ENCODE results near the gene BNIPL. TPM values are rescaled to one million over a fixed set of nuclear protein-coding genes. Genes with fewer than 3 reads are reported as not detected.

The BNIPL gene
- total and polyA plus RNA-seq, 2 of the 13 experiments (the other 11 are each of a cell fraction or from before 2014, with no cell fraction given): 0.40 to 1.1 TPM

GRCh38 chr1:150992626-150993025 lies 43.8 kb upstream of the BNIPL start (continued):
- no peak for TF ChIP-seq PAF1 (CRISPR knock-in tag; IDR thresholded peaks at IDR 0.05)

GRCh38 chr1:150994248-150994647 lies 42.1 kb upstream of the BNIPL start:
- FAIRE-seq: no peak
- Histone ChIP-seq H3K36me3 (replicated peaks in 1 of 2; ENCODE audit: control insufficient read depth in 1 of 2, insufficient read depth in 2 of 2, low read length in 2 of 2) (peaks cover 9 to 19% of the 10 kb centered on the region in 2 experiments; a peak in 4 of 5 replicates), H4K20me1 (ENCODE audit: insufficient read depth, low read length) (no peaks in the 10 kb centered on the region), H3K4me3 (replicated peaks in 1 of 3; ENCODE audit: insufficient read depth in 1 of 3, low read depth in 2 of 3, low read length in 3 of 3) (no peak overlapping the region), H3K9ac (ENCODE audit: insufficient read depth, low read depth, low read length) (no peak overlapping the region), H3K4me2 (ENCODE audit: low read depth, low read length) (no peak overlapping the region), H3K27me3 (ENCODE audit: control insufficient read depth in 1 of 2, insufficient read depth in 2 of 2, low read length in 2 of 2) (no peaks in the 10 kb centered on the region), H2AFZ (ENCODE audit: low read length) (no peak overlapping the region), H3K9me3 (ENCODE audit: low read length) (no peaks in the 10 kb centered on the region), H3K4me1 (ENCODE audit: insufficient read depth, low read length) (peaks cover 11% of the 10 kb centered on the region), H3K79me2 (ENCODE audit: insufficient read depth, low read length) (no peaks in the 10 kb centered on the region), H3K27ac (ENCODE audit: extremely low read length, insufficient read depth, low read length) (no peak overlapping the region)
- intact Hi-C loops (cut with micrococcal nuclease; ENCODE audit: unreplicated experiment): no loop called here
- POLR2A ChIA-PET: interaction anchor here (2.3 to 5.6 kb wide), 3 partner anchors 12 to 19 kb away, joined by 8 to 55 read pairs (median 50); partner anchors contain the start of genes ANXA9 and MINDY1
- ATAC-seq: no peak
- no peak for TF ChIP-seq RXRA (CRISPR knock-in tag; IDR thresholded peaks at IDR 0.05)
- TF ChIP-seq RBFOX2 (IDR thresholded peaks at IDR 0.05; ENCODE audit: low read depth, low read length): 0 out of 2 replicates have a peak, but pooled peaks have one; percentile 8
- CTCF ChIA-PET (ENCODE audit: low intra/inter-chr PET ratio, low total read pairs): no interaction called here
- WGBS (ENCODE audit: low lambda C conversion rate): 85% methylated on average over 3 of the region's 3 CpGs
- no TSS peak for BruUV-seq (replicated peaks)
- DNase-seq (ENCODE audit: low spot score): no peak
- in situ Hi-C loops (cut with HindIII; ENCODE audit: extremely low pct_ligation_motif_present, low pct_unique_long_range_greater_than_20kb): no loop called here

GRCh38 chr1:150995460-150995859 lies 40.9 kb upstream of the BNIPL start:
- ChIA-PET POLR2A (interaction anchor here (0.6 to 5.6 kb wide), 7 partner anchors 11 to 194 kb away, joined by 3 to 55 read pairs (median 6); partner anchors contain the start of genes ANXA9, MINDY1 and VPS72), CTCF (ENCODE audit: low intra/inter-chr PET ratio, low total read pairs) (interaction anchor here (2.0 kb wide), 1 partner anchor 16 kb away, joined by 24 read pairs; no protein-coding TSS in a partner anchor)
- BruUV-seq (replicated peaks): TSS peak; percentile 37
- 53% methylated on average over 4 of the region's 4 CpGs for WGBS (ENCODE audit: low lambda C conversion rate)
- DNase-seq (ENCODE audit: low spot score) (no peak), ATAC-seq (no peak), FAIRE-seq (no peak)
- H3K79me2 ChIP-seq (ENCODE audit: insufficient read depth, low read length): no peaks in the 10 kb centered on the region
- H3K27me3 ChIP-seq (ENCODE audit: control insufficient read depth in 1 of 2, insufficient read depth in 2 of 2, low read length in 2 of 2): no peaks in the 10 kb centered on the region
- peaks cover 11 to 25% of the 10 kb centered on the region in 2 experiments; a peak in 4 of 5 replicates for H3K36me3 ChIP-seq (replicated peaks in 1 of 2; ENCODE audit: control insufficient read depth in 1 of 2, insufficient read depth in 2 of 2, low read length in 2 of 2)
- H3K4me1 ChIP-seq (ENCODE audit: insufficient read depth, low read length): peaks cover 15% of the 10 kb centered on the region
- no peaks in the 10 kb centered on the region for H4K20me1 ChIP-seq (ENCODE audit: insufficient read depth, low read length)
- no peak overlapping the region for H3K4me2 ChIP-seq (ENCODE audit: low read depth, low read length)
- no peak overlapping the region for H2AFZ ChIP-seq (ENCODE audit: low read length)
- H3K9me3 ChIP-seq (ENCODE audit: low read length): no peaks in the 10 kb centered on the region
- no peak overlapping the region for H3K27ac ChIP-seq (ENCODE audit: extremely low read length, insufficient read depth, low read length)
- in situ Hi-C loops (cut with HindIII; ENCODE audit: extremely low pct_ligation_motif_present, low pct_unique_long_range_greater_than_20kb): no loop called here
- H3K4me3 ChIP-seq (replicated peaks in 1 of 3; ENCODE audit: insufficient read depth in 1 of 3, low read depth in 2 of 3, low read length in 3 of 3): no peak overlapping the region
- H3K9ac ChIP-seq (ENCODE audit: insufficient read depth, low read depth, low read length): no peak overlapping the region
- intact Hi-C loops (cut with micrococcal nuclease; ENCODE audit: unreplicated experiment): no loop called here
- TF ChIP-seq BCL6 (CRISPR knock-in tag; IDR thresholded peaks at IDR 0.05) (no peak), ZNF770 (CRISPR knock-in tag; IDR thresholded peaks at IDR 0.05) (0 out of 2 replicates have a peak, but pooled peaks have one; percentile 7), NR2C2 (CRISPR knock-in tag; IDR thresholded peaks at IDR 0.05; ENCODE audit: borderline replicate concordance) (no peak), ZNF772 (CRISPR knock-in tag; IDR thresholded peaks at IDR 0.05) (no peak), MIER3 (CRISPR knock-in tag; IDR thresholded peaks at IDR 0.05; ENCODE audit: borderline replicate concordance) (no peak), NBN (conservative IDR thresholded peaks at IDR 0.05) (no peak)
